BLaER1 treated with 17β-estradiol and CSF1 and Interleukin-3, amounts not matched to agents 10 nM and 100 nM (cell line): ENCODE data around the gene PRC1.
"Not testable (repeated sequence)": the region's sequence is repeated elsewhere in the genome, so short reads cannot be mapped to it uniquely, and the experiment has no call there.

Experiments used
- H3K27ac ChIP-seq, 11 experiments: shearing (Covaris generic); formaldehyde crosslinking; 2 replicates each; pipeline ENCODE4 v1.8.1; 2022
- H3K27me3 ChIP-seq, 11 experiments: shearing (Covaris generic); formaldehyde crosslinking; 2 replicates each; pipeline ENCODE4 v1.8.1; 2022
- H3K36me3 ChIP-seq, 11 experiments: shearing (Covaris generic); formaldehyde crosslinking; 2 replicates each; pipeline ENCODE4 v1.8.1; 2022
- H3K4me1 ChIP-seq, 10 experiments: shearing (Covaris generic); formaldehyde crosslinking; 2 replicates each; pipeline ENCODE4 v1.8.1; 2022
- H3K4me2 ChIP-seq, 11 experiments: shearing (Covaris generic); formaldehyde crosslinking; 2 replicates each; pipeline ENCODE4 v1.8.1; 2022
- H3K4me3 ChIP-seq, 10 experiments: shearing (Covaris generic); formaldehyde crosslinking; 2 replicates each; pipeline ENCODE4 v1.8.1; 2022
- H3K9ac ChIP-seq, 11 experiments: shearing (Covaris generic); formaldehyde crosslinking; 2 replicates each; pipeline ENCODE4 v1.8.1; 2022
- H3K9me3 ChIP-seq, 11 experiments: shearing (Covaris generic); formaldehyde crosslinking; replicated peaks in 1 of 11; 2 replicates each; pipeline ENCODE4 v1.8.1; 2022
- H4K20me1 ChIP-seq, 11 experiments: shearing (Covaris generic); formaldehyde crosslinking; 2 replicates each; pipeline ENCODE4 v1.8.1; 2022
- Cebpa-rat ChIP-seq, 11 experiments: shearing (Covaris generic); IDR thresholded peaks; 2 replicates each; pipeline ENCODE4 v1.8.1; 2022

PRC1 gene

GRCh38 chr15:91022832-91023129 is 28.4 kb upstream of the PRC1 start:
- Histone ChIP-seq H3K27me3 (no peaks in the 10 kb centered on the region), H3K4me3 (peak overlapping the region; percentile 87 to 99 (median 96)), H4K20me1 (peaks cover 0 to 17% (median 8%) of the 10 kb centered on the region in 11 experiments; a peak in 11 of 22 replicates), H3K4me1 (peaks cover 22 to 27% (median 24%) of the 10 kb centered on the region in 10 experiments), H3K4me2 (peak overlapping the region; percentile 67 to 100 (median 94)), H3K9ac (peak overlapping the region; percentile 80 to 93 (median 89)), H3K27ac (peak overlapping the region; percentile 73 to 87 (median 81)), H3K36me3 (peaks cover 3 to 29% (median 12%) of the 10 kb centered on the region in 11 experiments; a peak in 18 of 22 replicates), H3K9me3 (no peaks in the 10 kb centered on the region)
- no peak for TF ChIP-seq Cebpa-rat (IDR thresholded peaks at IDR 0.05)

- peaks cover 0 to 21% (median 9%) of the 10 kb centered on the region in 11 experiments; a peak in 11 of 22 replicates for H4K20me1 ChIP-seq
- peak within 1 kb of the TSS; percentile 89 to 100 (median 94) for H3K4me2 ChIP-seq
- H3K27me3 ChIP-seq: no peaks in the 10 kb centered on the region
- H3K36me3 ChIP-seq: peaks cover 7 to 33% (median 16%) of the 10 kb centered on the region in 11 experiments; a peak in 19 of 22 replicates
- H3K4me3 ChIP-seq: peak within 1 kb of the TSS; percentile 87 to 99 (median 96)
- H3K9ac ChIP-seq: peak within 1 kb of the TSS; percentile 80 to 93 (median 89)
- no peaks in the 10 kb centered on the region for H3K9me3 ChIP-seq
- H3K4me1 ChIP-seq: peaks cover 22 to 27% (median 24%) of the 10 kb centered on the region in 10 experiments
- TF ChIP-seq Cebpa-rat (IDR thresholded peaks at IDR 0.05): no peak
- peak within 1 kb of the TSS; percentile 73 to 87 (median 81) for H3K27ac ChIP-seq
These were observed 27.9 kb upstream of the PRC1 start, which contains the start of gene VPS33B for GRCh38 chr15:91022075-91022831. Gene VPS33B (minus strand): TSS chr15:91022594. CDS start chr15:91022249, 345 bp downstream.

- Histone ChIP-seq H3K27me3 (no peaks in the 10 kb centered on the region), H3K36me3 (peaks cover 12 to 38% (median 20%) of the 10 kb centered on the region in 11 experiments), H4K20me1 (peaks cover 0 to 21% (median 9%) of the 10 kb centered on the region in 11 experiments; a peak in 11 of 22 replicates), H3K9me3 (no peaks in the 10 kb centered on the region), H3K4me3 (peak overlapping the region; percentile 87 to 99 (median 96)), H3K4me1 (peaks cover 22 to 27% (median 24%) of the 10 kb centered on the region in 10 experiments), H3K9ac (peak overlapping the region; percentile 80 to 93 (median 89)), H3K27ac (peak overlapping the region; percentile 73 to 87 (median 81); a peak in 21 of 22 replicates), H3K4me2 (peak overlapping the region; percentile 89 to 100 (median 94))
- TF ChIP-seq Cebpa-rat (IDR thresholded peaks at IDR 0.05): no peak
These were observed 27.3 kb upstream of the PRC1 start for GRCh38 chr15:91021516-91022074.

- peak overlapping the region in 3 of 11 experiments; percentile 17 to 19 (median 18); a peak in 1 of 22 replicates for H3K9ac ChIP-seq
- H3K4me1 ChIP-seq: peaks cover 20 to 25% (median 22%) of the 10 kb centered on the region in 10 experiments
- no peaks in the 10 kb centered on the region for H3K9me3 ChIP-seq
- H3K27ac ChIP-seq: no peak overlapping the region
- TF ChIP-seq Cebpa-rat (IDR thresholded peaks at IDR 0.05): no peak
- H3K27me3 ChIP-seq: no peaks in the 10 kb centered on the region
- no peak overlapping the region for H3K4me2 ChIP-seq
- peaks cover 0 to 27% (median 9%) of the 10 kb centered on the region in 11 experiments; a peak in 11 of 22 replicates for H4K20me1 ChIP-seq
- peaks cover 45 to 73% (median 54%) of the 10 kb centered on the region in 11 experiments for H3K36me3 ChIP-seq
- H3K4me3 ChIP-seq: no peak overlapping the region
These were observed 23.8 kb upstream of the PRC1 start for GRCh38 chr15:91018158-91018557.

- Histone ChIP-seq H3K36me3 (peaks cover 50 to 77% (median 58%) of the 10 kb centered on the region in 11 experiments), H3K27ac (no peak overlapping the region), H3K4me2 (no peak overlapping the region), H3K9me3 (no peaks in the 10 kb centered on the region), H3K4me1 (peaks cover 16 to 25% (median 18%) of the 10 kb centered on the region in 10 experiments), H3K27me3 (no peaks in the 10 kb centered on the region), H3K9ac (peak overlapping the region in 2 of 11 experiments; percentile 17 to 18; a peak in 1 of 22 replicates), H3K4me3 (no peak overlapping the region), H4K20me1 (peaks cover 0 to 27% (median 9%) of the 10 kb centered on the region in 11 experiments; a peak in 11 of 22 replicates)
- no peak for TF ChIP-seq Cebpa-rat (IDR thresholded peaks at IDR 0.05)
These were observed 23.4 kb upstream of the PRC1 start for GRCh38 chr15:91017716-91018115.

- H3K4me1 ChIP-seq, H3K27me3 ChIP-seq, H3K4me3 ChIP-seq, H3K4me2 ChIP-seq, H3K9ac ChIP-seq, H3K9me3 ChIP-seq, H3K27ac ChIP-seq: not testable (repeated sequence)
- H4K20me1 ChIP-seq: peaks cover 0 to 23% (median 9%) of the 10 kb centered on the region in 11 experiments; a peak in 11 of 22 replicates
- peaks cover 85 to 97% (median 91%) of the 10 kb centered on the region in 11 experiments for H3K36me3 ChIP-seq
These were observed 19.4 kb upstream of the PRC1 start for GRCh38 chr15:91013701-91014100.

GRCh38 chr15:91007266-91007665 is 12.9 kb upstream of the PRC1 start:
- Histone ChIP-seq H3K4me3 (no peak overlapping the region), H3K9ac (no peak overlapping the region), H4K20me1 (peaks cover 0 to 27% (median 0%) of the 10 kb centered on the region in 11 experiments; a peak in 5 of 22 replicates), H3K27ac (no peak overlapping the region), H3K36me3 (peaks cover 95 to 99% (median 98%) of the 10 kb centered on the region in 11 experiments), H3K9me3 (no peaks in the 10 kb centered on the region), H3K4me2 (no peak overlapping the region), H3K4me1 (no peaks in the 10 kb centered on the region), H3K27me3 (no peaks in the 10 kb centered on the region)
- no peak for TF ChIP-seq Cebpa-rat (IDR thresholded peaks at IDR 0.05)

- H3K36me3 ChIP-seq: peaks cover 90 to 99% (median 94%) of the 10 kb centered on the region in 11 experiments
- H3K27ac ChIP-seq: no peak overlapping the region
- peaks cover 0 to 14% (median 0%) of the 10 kb centered on the region in 11 experiments; a peak in 4 of 22 replicates for H4K20me1 ChIP-seq
- H3K4me2 ChIP-seq: no peak overlapping the region
- no peaks in the 10 kb centered on the region for H3K9me3 ChIP-seq
- H3K4me3 ChIP-seq: no peak overlapping the region
- TF ChIP-seq Cebpa-rat (IDR thresholded peaks at IDR 0.05): no peak
- no peak overlapping the region for H3K9ac ChIP-seq
- H3K4me1 ChIP-seq: no peaks in the 10 kb centered on the region
- H3K27me3 ChIP-seq: no peaks in the 10 kb centered on the region
These were observed 6.9 kb upstream of the PRC1 start for GRCh38 chr15:91001209-91001608.

- peaks cover 65 to 74% (median 69%) of the 10 kb centered on the region in 11 experiments for H3K36me3 ChIP-seq
- peaks cover 0 to 9% (median 0%) of the 10 kb centered on the region in 11 experiments; a peak in 1 of 22 replicates for H4K20me1 ChIP-seq
- H3K27me3 ChIP-seq: no peaks in the 10 kb centered on the region
- no peak overlapping the region for H3K4me2 ChIP-seq
- TF ChIP-seq Cebpa-rat (IDR thresholded peaks at IDR 0.05): no peak
- H3K9ac ChIP-seq: no peak overlapping the region
- H3K27ac ChIP-seq: no peak overlapping the region
- H3K4me3 ChIP-seq: no peak overlapping the region
- peaks cover 0 to 12% (median 10%) of the 10 kb centered on the region in 10 experiments; a peak in 18 of 20 replicates for H3K4me1 ChIP-seq
- H3K9me3 ChIP-seq: no peaks in the 10 kb centered on the region
These were observed 4.4 kb upstream of the PRC1 start for GRCh38 chr15:90998737-90999136.
